ENCODE data around the gene CAPN12.

GRCh38 chr19:38704488-38705026 lies 39.7 kb downstream of the CAPN12 start:
- TF ChIP-seq CTCF (conservative IDR thresholded peaks at IDR 0.05; ENCODE audit: low read depth in 2 of 2) (peak in 1 of 2 experiments; percentile 26; a peak in 2 of 4 replicates), POLR2AphosphoS5 (IDR thresholded peaks at IDR 0.05; ENCODE audit: low read depth) (no peak), REST (IDR thresholded peaks at IDR 0.05; ENCODE audit: unreplicated experiment) (no peak), EZH2phosphoT487 (IDR thresholded peaks at IDR 0.05; ENCODE audit: unreplicated experiment) (no peak), EZH2 (IDR thresholded peaks at IDR 0.05; ENCODE audit: low read depth, unreplicated experiment) (no peak), CREB1 (CRISPR knock-in tag; IDR thresholded peaks at IDR 0.05; ENCODE audit: low read depth) (no peak), JUNB (IDR thresholded peaks at IDR 0.05; ENCODE audit: unreplicated experiment) (no peak)
- TF ChIP-seq, protein P1, sequence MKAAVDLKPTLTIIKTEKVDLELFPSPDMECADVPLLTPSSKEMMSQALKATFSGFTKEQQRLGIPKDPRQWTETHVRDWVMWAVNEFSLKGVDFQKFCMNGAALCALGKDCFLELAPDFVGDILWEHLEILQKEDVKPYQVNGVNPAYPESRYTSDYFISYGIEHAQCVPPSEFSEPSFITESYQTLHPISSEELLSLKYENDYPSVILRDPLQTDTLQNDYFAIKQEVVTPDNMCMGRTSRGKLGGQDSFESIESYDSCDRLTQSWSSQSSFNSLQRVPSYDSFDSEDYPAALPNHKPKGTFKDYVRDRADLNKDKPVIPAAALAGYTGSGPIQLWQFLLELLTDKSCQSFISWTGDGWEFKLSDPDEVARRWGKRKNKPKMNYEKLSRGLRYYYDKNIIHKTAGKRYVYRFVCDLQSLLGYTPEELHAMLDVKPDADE (IDR thresholded peaks at IDR 0.05): no peak
